ENCODE results near the gene DCBLD2. TPM values are rescaled to one million over a fixed set of nuclear protein-coding genes. Genes with fewer than 3 reads are reported as not detected.

Gene DCBLD2
- total RNA-seq, 1 donor from 2014 or later, result 57.9 TPM

DNA sequence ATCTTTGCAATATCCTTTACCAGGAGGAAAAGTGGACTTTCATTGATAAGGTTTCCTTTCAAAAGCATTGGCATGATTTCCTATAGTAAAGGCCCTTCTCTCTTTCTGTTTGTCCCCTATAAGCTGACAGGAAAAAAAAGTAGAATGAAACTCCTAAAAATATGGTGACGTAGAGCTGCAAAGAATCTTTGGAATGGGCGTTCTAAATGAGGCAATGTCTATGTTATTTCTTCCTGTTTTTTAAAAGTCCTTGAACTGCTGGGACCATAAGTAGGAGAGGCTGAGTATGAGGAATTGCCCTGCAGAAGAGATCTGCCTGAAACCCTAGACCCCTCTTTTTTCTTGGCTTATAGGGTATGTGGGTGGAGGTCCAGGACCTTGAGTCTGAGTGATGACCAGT lies 121.2 kb downstream of the DCBLD2 start:
- DNase-seq (ENCODE audit: low spot score in 2 of 2, unreplicated experiment in 2 of 2), result no peak
- Mint-ChIP-seq H3K4me1 (peaks cover 5% of the 10 kb centered on the region), H3K27ac (no peak overlapping the region)

DNA sequence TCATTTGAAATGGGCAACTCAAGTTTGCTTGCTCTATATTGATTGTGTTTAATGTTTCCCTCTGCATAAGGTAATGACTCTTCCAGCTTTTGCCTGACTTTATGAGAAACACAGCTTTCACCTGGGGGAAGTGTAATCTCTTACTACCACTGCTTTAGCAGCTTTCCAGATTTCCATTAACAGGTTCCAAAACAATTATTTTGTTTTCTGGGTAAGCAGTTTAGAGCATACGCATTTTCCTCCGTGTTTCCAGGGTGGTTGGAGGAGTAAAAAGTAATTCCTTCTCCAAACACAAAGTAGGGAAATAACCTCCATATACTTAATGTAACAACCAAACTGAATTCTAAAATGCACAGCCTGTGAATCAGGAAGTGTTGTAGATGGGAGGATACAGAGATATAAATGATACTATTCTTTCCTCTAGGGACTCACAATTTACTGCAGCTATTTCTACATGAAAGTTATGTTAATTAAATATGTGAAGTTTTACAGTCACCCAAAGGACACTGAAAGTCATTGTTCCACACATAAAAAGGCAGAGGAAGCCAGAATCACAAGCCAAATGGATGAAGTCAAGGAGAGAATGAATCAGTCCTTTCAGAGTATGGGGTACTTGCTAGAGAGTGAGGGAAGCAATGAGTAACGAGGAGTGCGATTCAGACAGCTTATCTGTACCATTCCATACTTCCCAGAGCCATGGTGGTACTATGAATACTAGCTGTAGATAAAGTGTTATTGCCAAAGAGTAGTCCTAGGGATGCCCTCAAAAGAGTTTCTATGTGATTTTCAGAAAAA lies 121.8 kb downstream of the DCBLD2 start:
- no peak for DNase-seq (ENCODE audit: low spot score in 2 of 2, unreplicated experiment in 2 of 2)
- TF ChIP-seq, protein P1, sequence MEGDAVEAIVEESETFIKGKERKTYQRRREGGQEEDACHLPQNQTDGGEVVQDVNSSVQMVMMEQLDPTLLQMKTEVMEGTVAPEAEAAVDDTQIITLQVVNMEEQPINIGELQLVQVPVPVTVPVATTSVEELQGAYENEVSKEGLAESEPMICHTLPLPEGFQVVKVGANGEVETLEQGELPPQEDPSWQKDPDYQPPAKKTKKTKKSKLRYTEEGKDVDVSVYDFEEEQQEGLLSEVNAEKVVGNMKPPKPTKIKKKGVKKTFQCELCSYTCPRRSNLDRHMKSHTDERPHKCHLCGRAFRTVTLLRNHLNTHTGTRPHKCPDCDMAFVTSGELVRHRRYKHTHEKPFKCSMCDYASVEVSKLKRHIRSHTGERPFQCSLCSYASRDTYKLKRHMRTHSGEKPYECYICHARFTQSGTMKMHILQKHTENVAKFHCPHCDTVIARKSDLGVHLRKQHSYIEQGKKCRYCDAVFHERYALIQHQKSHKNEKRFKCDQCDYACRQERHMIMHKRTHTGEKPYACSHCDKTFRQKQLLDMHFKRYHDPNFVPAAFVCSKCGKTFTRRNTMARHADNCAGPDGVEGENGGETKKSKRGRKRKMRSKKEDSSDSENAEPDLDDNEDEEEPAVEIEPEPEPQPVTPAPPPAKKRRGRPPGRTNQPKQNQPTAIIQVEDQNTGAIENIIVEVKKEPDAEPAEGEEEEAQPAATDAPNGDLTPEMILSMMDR (IDR thresholded peaks at IDR 0.05; ENCODE audit: unreplicated experiment), result no peak
- Mint-ChIP-seq H3K4me3 (no peak overlapping the region), H3K36me3 (peaks cover 2% of the 10 kb centered on the region), H3K4me1 (peaks cover 5% of the 10 kb centered on the region), H3K27ac (no peak overlapping the region), H3K9me3 (no peaks in the 10 kb centered on the region), H3K27me3 (ENCODE audit: low read depth) (no peaks in the 10 kb centered on the region)

More for the DNA sequence above, 121.2 kb downstream of the DCBLD2 start:
- Mint-ChIP-seq H3K9me3 (no peaks in the 10 kb centered on the region), H3K27me3 (ENCODE audit: low read depth) (no peaks in the 10 kb centered on the region), H3K4me3 (no peak overlapping the region), H3K36me3 (peaks cover 2% of the 10 kb centered on the region)
- TF ChIP-seq, protein P1 (IDR thresholded peaks at IDR 0.05; ENCODE audit: unreplicated experiment), result no peak

DNA sequence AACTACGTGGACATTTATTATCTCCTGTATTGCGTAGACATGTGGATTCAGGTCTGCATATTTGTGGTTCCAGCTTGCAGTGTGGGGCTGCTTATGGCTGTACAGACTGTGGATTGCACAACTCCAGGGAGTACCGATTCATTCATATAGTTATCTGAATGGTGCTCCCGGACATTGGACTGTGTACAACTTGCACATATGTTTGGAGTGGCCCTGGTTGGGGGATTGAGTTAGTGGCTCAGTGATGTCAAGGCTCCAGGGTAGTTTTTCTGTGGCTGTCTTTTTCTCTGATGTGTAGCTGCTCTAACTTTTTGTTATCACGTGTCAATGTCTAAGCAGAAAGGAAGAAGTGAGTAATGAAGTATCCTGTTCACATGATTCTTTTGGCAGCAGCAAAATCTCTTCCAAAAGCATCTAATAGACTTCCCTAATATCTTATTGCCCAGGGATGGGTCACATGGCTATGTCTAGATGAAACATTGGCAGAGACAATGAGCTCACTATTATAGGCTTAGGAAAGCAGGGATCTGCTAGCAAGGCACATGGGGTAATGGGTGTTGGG lies 122.6 kb downstream of the DCBLD2 start:
- TF ChIP-seq, protein P1 (IDR thresholded peaks at IDR 0.05; ENCODE audit: unreplicated experiment), result no peak
- H3K36me3 Mint-ChIP-seq, result peaks cover 2% of the 10 kb centered on the region
- no peak for DNase-seq (ENCODE audit: low spot score in 2 of 2, unreplicated experiment in 2 of 2)
- H3K9me3 Mint-ChIP-seq, result no peaks in the 10 kb centered on the region
- no peak overlapping the region for H3K4me3 Mint-ChIP-seq
- no peaks in the 10 kb centered on the region for H3K27me3 Mint-ChIP-seq (ENCODE audit: low read depth)
- H3K27ac Mint-ChIP-seq, result peak overlapping the region; percentile 45
- H3K4me1 Mint-ChIP-seq, result peaks cover 5% of the 10 kb centered on the region

DNA sequence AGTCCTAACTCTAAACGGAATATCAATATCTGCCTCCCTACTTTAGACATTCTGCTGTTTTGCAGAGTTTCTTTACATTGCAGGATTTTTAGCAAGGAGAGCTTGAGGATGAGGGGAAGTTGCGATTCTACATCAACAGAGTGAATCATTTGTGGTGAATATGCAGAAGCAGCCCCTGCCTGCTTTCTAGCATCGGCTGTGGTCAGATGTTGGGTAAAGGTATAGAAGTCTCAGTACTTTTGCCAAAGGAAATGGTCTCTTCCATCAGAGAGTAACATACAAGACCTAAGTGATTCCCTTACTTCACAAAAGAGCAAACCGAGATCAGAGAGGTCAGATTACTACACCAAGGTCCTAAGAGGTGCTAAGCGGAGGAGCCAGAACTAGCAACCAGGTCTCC lies 123.1 kb downstream of the DCBLD2 start:
- Mint-ChIP-seq H3K36me3 (peaks cover 2% of the 10 kb centered on the region), H3K4me3 (no peak overlapping the region), H3K4me1 (peaks cover 5% of the 10 kb centered on the region), H3K9me3 (no peaks in the 10 kb centered on the region), H3K27me3 (ENCODE audit: low read depth) (no peaks in the 10 kb centered on the region), H3K27ac (peak overlapping the region; percentile 2)
- TF ChIP-seq, protein P1 (IDR thresholded peaks at IDR 0.05; ENCODE audit: unreplicated experiment), result no peak
- no peak for DNase-seq (ENCODE audit: low spot score in 2 of 2, unreplicated experiment in 2 of 2)

DNA sequence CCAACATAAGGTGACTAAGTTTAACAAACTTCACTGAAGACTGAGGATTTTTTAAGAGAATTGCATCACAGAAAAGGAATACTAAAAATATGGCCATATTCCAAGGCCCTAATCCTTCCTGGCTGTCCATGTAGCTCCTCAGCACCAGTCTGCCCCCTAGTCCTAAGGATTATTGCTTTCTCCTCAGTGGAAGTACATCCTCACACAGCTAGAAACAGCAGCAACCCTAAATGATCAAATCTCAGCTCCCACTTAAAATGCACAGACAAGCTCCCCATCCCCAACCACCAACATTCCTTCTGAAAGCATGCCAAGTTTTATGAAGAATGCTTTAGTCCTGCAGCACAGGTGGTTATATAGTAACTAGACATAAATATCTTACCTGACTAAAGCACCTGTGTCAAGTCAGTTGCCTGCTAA lies 123.7 kb downstream of the DCBLD2 start:
- peaks cover 5% of the 10 kb centered on the region for H3K4me1 Mint-ChIP-seq
- no peak overlapping the region for H3K27ac Mint-ChIP-seq

More for the DNA sequence above, 123.7 kb downstream of the DCBLD2 start:
- TF ChIP-seq, protein P1 (IDR thresholded peaks at IDR 0.05; ENCODE audit: unreplicated experiment), result no peak
- H3K9me3 Mint-ChIP-seq, result no peaks in the 10 kb centered on the region
- no peak overlapping the region for H3K4me3 Mint-ChIP-seq
- peaks cover 2% of the 10 kb centered on the region for H3K36me3 Mint-ChIP-seq
- DNase-seq (ENCODE audit: low spot score in 2 of 2, unreplicated experiment in 2 of 2), result no peak
- H3K27me3 Mint-ChIP-seq (ENCODE audit: low read depth), result no peaks in the 10 kb centered on the region

All from mesothelial cell of epicardium (in vitro differentiated cells).